ENCODE data around the gene GHDC. TPM values are rescaled to one million over a fixed set of nuclear protein-coding genes. Genes with fewer than 3 reads are reported as not detected.

GHDC gene
- total and polyA plus RNA-seq, 2 of the 13 experiments (the other 11 are each of a cell fraction or from before 2014, with no cell fraction given): 15.4 to 22.5 TPM

GRCh38 chr17:42183741-42184711, 10.3 kb downstream of the GHDC start (continued):
- TF ChIP-seq NKX3-1 (CRISPR knock-in tag; IDR thresholded peaks at IDR 0.05) (peak; percentile 96), ZNF552 (CRISPR knock-in tag; IDR thresholded peaks at IDR 0.05; ENCODE audit: borderline replicate concordance) (peak; percentile 68), SRF (IDR thresholded peaks at IDR 0.05; ENCODE audit: low read depth, low read length) (no peak), RBFOX2 (IDR thresholded peaks at IDR 0.05; ENCODE audit: low read depth, low read length) (peak; percentile 88), KMT2A (CRISPR knock-in tag; IDR thresholded peaks at IDR 0.05) (peak; percentile 64; the same call in 1 of the 2 replicates), NFATC3 (CRISPR knock-in tag; IDR thresholded peaks at IDR 0.05) (no peak), ZNF317 (CRISPR knock-in tag; IDR thresholded peaks at IDR 0.05) (peak; percentile 26; the same call in 1 of the 2 replicates), ZNF883 (CRISPR knock-in tag; IDR thresholded peaks at IDR 0.05; ENCODE audit: not compliant biosample characterization) (peak; percentile 77), ZNF101 (CRISPR knock-in tag; IDR thresholded peaks at IDR 0.05; ENCODE audit: borderline replicate concordance, low read depth) (no peak), GATAD1 (CRISPR knock-in tag; IDR thresholded peaks at IDR 0.05) (peak; percentile 44; the same call in 1 of the 2 replicates), NR2F6 (IDR thresholded peaks at IDR 0.05) (no peak), NR2F6 (CRISPR knock-in tag; IDR thresholded peaks at IDR 0.05) (peak; percentile 61), RFX5 (IDR thresholded peaks at IDR 0.05; ENCODE audit: low read depth, low read length) (no peak), ATF2 (CRISPR knock-in tag; IDR thresholded peaks at IDR 0.05) (peak; percentile 50; the same call in 1 of the 2 replicates), ZNF383 (CRISPR knock-in tag; IDR thresholded peaks at IDR 0.05; ENCODE audit: borderline replicate concordance) (peak; percentile 37; the same call in 1 of the 2 replicates), NFE2L1 (CRISPR knock-in tag; IDR thresholded peaks at IDR 0.05; ENCODE audit: borderline replicate concordance) (no peak), TARDBP (CRISPR knock-in tag; IDR thresholded peaks at IDR 0.05) (no peak; the same call in 1 of the 2 replicates), ZSCAN20 (CRISPR knock-in tag; IDR thresholded peaks at IDR 0.05; ENCODE audit: borderline replicate concordance) (peak; percentile 94), MAZ (IDR thresholded peaks at IDR 0.05; ENCODE audit: borderline replicate concordance, low read depth, low read length) (peak; percentile 78; the same call in 1 of the 2 replicates), MAZ (CRISPR knock-in tag; IDR thresholded peaks at IDR 0.05; ENCODE audit: low read depth) (peak; percentile 92), MBD4 (IDR thresholded peaks at IDR 0.05; ENCODE audit: borderline replicate concordance, low read length) (no peak), ATAD3A (CRISPR knock-in tag; IDR thresholded peaks at IDR 0.05) (0 out of 2 replicates have a peak, but pooled peaks have one; percentile 69), HNRNPUL1 (IDR thresholded peaks at IDR 0.05; ENCODE audit: low read depth, low read length) (no peak), ZNF720 (CRISPR knock-in tag; IDR thresholded peaks at IDR 0.05) (no peak)
- TF ChIP-seq, protein P1, sequence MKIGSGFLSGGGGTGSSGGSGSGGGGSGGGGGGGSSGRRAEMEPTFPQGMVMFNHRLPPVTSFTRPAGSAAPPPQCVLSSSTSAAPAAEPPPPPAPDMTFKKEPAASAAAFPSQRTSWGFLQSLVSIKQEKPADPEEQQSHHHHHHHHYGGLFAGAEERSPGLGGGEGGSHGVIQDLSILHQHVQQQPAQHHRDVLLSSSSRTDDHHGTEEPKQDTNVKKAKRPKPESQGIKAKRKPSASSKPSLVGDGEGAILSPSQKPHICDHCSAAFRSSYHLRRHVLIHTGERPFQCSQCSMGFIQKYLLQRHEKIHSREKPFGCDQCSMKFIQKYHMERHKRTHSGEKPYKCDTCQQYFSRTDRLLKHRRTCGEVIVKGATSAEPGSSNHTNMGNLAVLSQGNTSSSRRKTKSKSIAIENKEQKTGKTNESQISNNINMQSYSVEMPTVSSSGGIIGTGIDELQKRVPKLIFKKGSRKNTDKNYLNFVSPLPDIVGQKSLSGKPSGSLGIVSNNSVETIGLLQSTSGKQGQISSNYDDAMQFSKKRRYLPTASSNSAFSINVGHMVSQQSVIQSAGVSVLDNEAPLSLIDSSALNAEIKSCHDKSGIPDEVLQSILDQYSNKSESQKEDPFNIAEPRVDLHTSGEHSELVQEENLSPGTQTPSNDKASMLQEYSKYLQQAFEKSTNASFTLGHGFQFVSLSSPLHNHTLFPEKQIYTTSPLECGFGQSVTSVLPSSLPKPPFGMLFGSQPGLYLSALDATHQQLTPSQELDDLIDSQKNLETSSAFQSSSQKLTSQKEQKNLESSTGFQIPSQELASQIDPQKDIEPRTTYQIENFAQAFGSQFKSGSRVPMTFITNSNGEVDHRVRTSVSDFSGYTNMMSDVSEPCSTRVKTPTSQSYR (CRISPR knock-in tag; IDR thresholded peaks at IDR 0.05; ENCODE audit: borderline replicate concordance): peak; percentile 57; the same call in 1 of the 2 replicates
- TF ChIP-seq, protein P2, sequence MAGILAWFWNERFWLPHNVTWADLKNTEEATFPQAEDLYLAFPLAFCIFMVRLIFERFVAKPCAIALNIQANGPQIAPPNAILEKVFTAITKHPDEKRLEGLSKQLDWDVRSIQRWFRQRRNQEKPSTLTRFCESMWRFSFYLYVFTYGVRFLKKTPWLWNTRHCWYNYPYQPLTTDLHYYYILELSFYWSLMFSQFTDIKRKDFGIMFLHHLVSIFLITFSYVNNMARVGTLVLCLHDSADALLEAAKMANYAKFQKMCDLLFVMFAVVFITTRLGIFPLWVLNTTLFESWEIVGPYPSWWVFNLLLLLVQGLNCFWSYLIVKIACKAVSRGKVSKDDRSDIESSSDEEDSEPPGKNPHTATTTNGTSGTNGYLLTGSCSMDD (CRISPR knock-in tag; IDR thresholded peaks at IDR 0.05): no peak
